ENCODE data around the gene TOGARAM2.

GRCh38 chr2:29024882-29025430, 43.9 kb downstream of the TOGARAM2 start:
- no peak for TF ChIP-seq EZH2 (IDR thresholded peaks at IDR 0.05; ENCODE audit: insufficient read depth, poor library complexity, severe bottlenecking)
- TF ChIP-seq EZH2phosphoT487 (IDR thresholded peaks at IDR 0.05; ENCODE audit: insufficient read depth, low read depth): no peak

Data from GM23248 (cell line).